Activated CD8-positive, alpha-beta memory T cell treated with anti-CD3 and anti-CD28 coated beads for 36 hours (primary cell): ENCODE measurements around the gene VDR. TPM values are rescaled to one million over a fixed set of nuclear protein-coding genes. Genes with fewer than 3 reads are reported as not detected.

Experiments
- CTCF ChIA-PET: fragments of 350-600 bp; sonication (Branson Sonifier 250); formaldehyde crosslinking; loops from one replicate; lab custom pipeline; 2021; ENCODE audit warnings: antibody characterized with exemption; lab: Charles Lee
- POLR2A ChIA-PET: fragments of 350-600 bp; sonication (Branson Sonifier 250); formaldehyde crosslinking; loops from one replicate; lab custom pipeline; 2021; ENCODE audit warnings: antibody characterized with exemption; lab: Charles Lee
- total RNA-seq, 2 experiments: library from RNA; stranded (reverse); gene quantifications; one replicate each; pipeline ENCODE4 v1.2.3, GENCODE V29; 2021

Gene VDR
- total RNA-seq, 2 experiments from 2014 or later: 104 to 106 TPM

- ChIA-PET POLR2A (no interaction called here), CTCF (interaction anchor here (1.1 to 1.6 kb wide), 2 partner anchors 13 to 103 kb away, joined by 4 to 5 read pairs; no protein-coding TSS in a partner anchor)
These were observed 59.7 kb downstream of the VDR start for GRCh38 chr12:47845081-47845480.

GRCh38 chr12:47844264-47845019 is 60.4 kb downstream of the VDR start:
- POLR2A ChIA-PET: no interaction called here
- CTCF ChIA-PET: interaction anchor here (1.1 to 1.6 kb wide), 2 partner anchors 13 to 102 kb away, joined by 4 to 5 read pairs; no protein-coding TSS in a partner anchor

DNA sequence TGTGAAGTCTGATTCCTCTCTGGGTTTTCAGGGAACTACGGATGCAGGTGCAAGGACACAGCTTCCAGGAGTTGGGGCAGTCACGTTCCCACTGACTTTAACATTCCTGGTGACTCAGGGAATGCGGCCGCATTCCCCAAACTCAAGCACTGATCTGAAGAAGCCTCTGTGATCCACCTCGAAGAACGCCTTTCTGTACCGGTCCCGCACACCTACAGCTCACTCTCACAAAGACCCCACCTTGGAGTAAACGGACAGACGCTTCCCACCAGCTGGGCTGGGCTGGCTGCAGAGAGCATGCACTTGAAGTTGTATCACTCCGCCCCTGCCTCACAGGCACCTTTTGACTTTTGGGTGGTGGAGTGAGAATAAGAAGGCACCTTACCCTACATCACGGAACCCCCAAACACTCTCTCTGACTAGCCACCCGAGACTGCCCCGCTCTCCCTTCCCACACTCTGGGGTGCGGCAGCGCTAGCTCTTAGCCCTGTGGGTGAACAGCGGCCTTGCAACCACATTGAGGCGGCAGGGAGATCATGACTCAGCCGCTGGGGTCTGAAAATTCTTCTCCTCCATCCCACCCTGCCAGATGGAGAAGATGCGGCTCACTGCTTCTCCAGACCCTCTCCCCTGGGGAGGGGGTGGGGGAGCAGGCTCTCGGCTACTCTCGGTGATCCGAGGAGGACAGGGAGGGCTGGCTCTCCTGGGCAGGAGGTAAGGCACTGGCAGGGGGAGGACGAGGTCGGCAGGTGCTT is 61.4 kb downstream of the VDR start:
- POLR2A ChIA-PET: no interaction called here
- CTCF ChIA-PET: interaction anchor here (3.3 to 13.3 kb wide), 3 partner anchors 11 to 101 kb away, joined by 7 to 185 read pairs (median 91); no protein-coding TSS in a partner anchor

- ChIA-PET CTCF (interaction anchor here (3.3 to 13.3 kb wide), 4 partner anchors 10 to 101 kb away, joined by 7 to 185 read pairs (median 114); partner anchors contain the start of gene SLC48A1), POLR2A (interaction anchor here (0.6 kb wide), 1 partner anchor 40 kb away, joined by 3 read pairs; no protein-coding TSS in a partner anchor)
These were observed 62.3 kb downstream of the VDR start for GRCh38 chr12:47842543-47842942.

DNA sequence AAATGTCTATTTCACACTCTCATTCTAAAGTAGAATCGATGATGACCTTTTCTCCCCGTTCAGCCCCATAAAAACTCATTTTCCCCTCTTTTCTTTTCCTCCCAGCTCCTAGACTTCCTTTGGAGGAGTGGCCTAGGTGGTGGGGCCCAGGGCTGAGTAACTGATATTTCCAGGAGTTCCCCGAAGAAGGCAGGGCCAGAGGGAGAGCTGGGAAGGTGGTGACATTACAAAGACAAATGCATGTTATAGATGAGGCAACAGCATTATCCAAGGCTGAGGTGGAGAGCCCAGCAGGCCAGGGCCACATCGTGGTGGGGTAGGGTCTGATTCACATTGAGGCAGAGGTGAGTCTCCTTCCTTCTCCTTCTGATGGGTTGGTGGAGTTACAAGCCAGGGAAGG is 62.9 kb downstream of the VDR start:
- POLR2A ChIA-PET: no interaction called here
- CTCF ChIA-PET: interaction anchor here (0.9 to 13.3 kb wide), 8 partner anchors 10 to 121 kb away, joined by 3 to 185 read pairs (median 6); partner anchors contain the start of genes SLC48A1 and TMEM106C

DNA sequence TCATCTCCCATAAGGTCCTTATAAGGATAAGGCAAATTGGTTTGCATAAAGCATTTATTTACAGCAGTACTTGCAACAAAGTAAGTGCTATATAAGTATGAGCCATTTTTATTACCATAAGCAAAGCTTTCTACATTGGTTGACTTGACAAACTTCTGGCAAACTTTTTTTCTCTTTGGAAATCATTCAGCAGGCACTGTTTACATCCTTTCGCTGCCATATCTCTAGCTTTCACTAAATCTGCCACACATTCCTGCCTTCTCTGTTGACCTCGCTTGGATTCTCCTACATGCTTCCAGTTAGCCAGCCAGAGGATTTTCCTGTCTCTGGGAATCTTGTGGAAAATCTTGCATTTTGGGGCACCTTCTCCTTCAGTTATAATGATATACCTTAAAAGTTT is 63.3 kb downstream of the VDR start:
- CTCF ChIA-PET: interaction anchor here (0.9 to 13.3 kb wide), 8 partner anchors 9 to 122 kb away, joined by 3 to 185 read pairs (median 6); partner anchors contain the start of genes SLC48A1 and TMEM106C
- POLR2A ChIA-PET: no interaction called here

- ChIA-PET POLR2A (interaction anchor here (0.7 to 1.7 kb wide), 3 partner anchors 8 to 107 kb away, joined by 4 to 12 read pairs (median 4); no protein-coding TSS in a partner anchor), CTCF (interaction anchor here (1.3 to 13.3 kb wide), 11 partner anchors 8 to 125 kb away, joined by 4 to 185 read pairs (median 20); partner anchors contain the start of genes HDAC7, SLC48A1 and TMEM106C)
These were observed 64.2 kb downstream of the VDR start for GRCh38 chr12:47840571-47840970.

- POLR2A ChIA-PET: interaction anchor here (0.9 to 2.2 kb wide), 5 partner anchors 9 to 106 kb away, joined by 4 to 12 read pairs (median 4); no protein-coding TSS in a partner anchor
- CTCF ChIA-PET: interaction anchor here (0.6 to 13.3 kb wide), 29 partner anchors 11 to 151 kb away, joined by 3 to 185 read pairs (median 5); partner anchors contain the start of genes HDAC7 and SLC48A1
These were observed 65.4 kb downstream of the VDR start for GRCh38 chr12:47839214-47839876.

DNA sequence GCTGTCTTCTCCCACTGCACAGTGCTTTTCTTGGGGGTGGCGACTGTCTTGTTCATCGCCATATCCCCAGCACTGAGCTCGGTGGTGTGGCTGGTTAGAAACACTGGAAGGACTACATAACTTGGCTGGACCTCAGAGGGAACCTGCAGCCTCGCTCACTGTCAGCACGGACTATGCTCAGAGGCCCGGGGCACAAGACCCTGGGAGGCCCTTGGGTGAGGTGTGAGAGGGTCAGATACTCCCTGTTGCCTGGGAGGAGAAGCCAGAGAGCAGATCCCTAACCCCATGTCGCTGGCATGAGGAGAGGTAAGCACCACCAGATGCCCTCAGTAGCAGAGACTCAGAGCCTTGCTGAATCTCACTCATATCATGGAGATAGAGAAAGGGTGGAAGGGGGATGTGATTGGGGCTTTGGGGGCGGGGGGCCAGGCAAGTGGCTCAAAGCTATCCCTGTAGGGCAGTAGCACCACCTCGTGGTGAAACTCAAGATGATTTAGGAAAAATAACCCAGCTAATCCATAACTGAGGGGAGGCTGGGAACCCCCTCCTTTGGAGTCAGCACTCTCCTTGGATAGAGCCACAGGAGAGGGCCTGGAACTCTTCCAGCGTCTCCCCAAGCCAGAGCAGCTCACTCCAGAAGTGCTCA is 66.4 kb downstream of the VDR start:
- CTCF ChIA-PET: interaction anchor here (0.6 to 13.3 kb wide), 43 partner anchors 10 to 189 kb away, joined by 3 to 185 read pairs (median 4); partner anchors contain the start of genes HDAC7, RAPGEF3, SLC48A1 and VDR
- POLR2A ChIA-PET: interaction anchor here (1.1 to 2.2 kb wide), 4 partner anchors 25 to 57 kb away, joined by 4 to 6 read pairs (median 4); no protein-coding TSS in a partner anchor

- POLR2A ChIA-PET: interaction anchor here (1.1 to 2.2 kb wide), 3 partner anchors 24 to 56 kb away, joined by 4 to 6 read pairs (median 4); no protein-coding TSS in a partner anchor
These were observed 67.3 kb downstream of the VDR start for GRCh38 chr12:47837190-47838171.

GRCh38 chr12:47835831-47836155 is 69.0 kb downstream of the VDR start:
- ChIA-PET POLR2A (interaction anchor here (1.0 to 8.9 kb wide), 4 partner anchors 17 to 50 kb away, joined by 3 to 104 read pairs (median 8); partner anchors contain the start of gene HDAC7), CTCF (interaction anchor here (0.9 to 13.3 kb wide), 7 partner anchors 9 to 93 kb away, joined by 4 to 185 read pairs (median 48); partner anchors contain the start of genes HDAC7 and SLC48A1)

More at GRCh38 chr12:47837190-47838171, 67.3 kb downstream of the VDR start:
- CTCF ChIA-PET: interaction anchor here (0.6 to 13.3 kb wide), 33 partner anchors 9 to 188 kb away, joined by 3 to 185 read pairs (median 5); partner anchors contain the start of genes HDAC7, RAPGEF3, SLC48A1 and VDR

GRCh38 chr12:47835006-47835830 is 69.6 kb downstream of the VDR start:
- ChIA-PET POLR2A (interaction anchor here (1.0 to 8.9 kb wide), 4 partner anchors 16 to 50 kb away, joined by 3 to 104 read pairs (median 8); partner anchors contain the start of gene HDAC7), CTCF (interaction anchor here (0.9 to 13.3 kb wide), 7 partner anchors 8 to 92 kb away, joined by 4 to 185 read pairs (median 48); partner anchors contain the start of genes HDAC7 and SLC48A1)

GRCh38 chr12:47834199-47834903 is 70.4 kb downstream of the VDR start:
- ChIA-PET POLR2A (interaction anchor here (2.6 to 8.9 kb wide), 4 partner anchors 15 to 51 kb away, joined by 8 to 104 read pairs (median 42); partner anchors contain the start of gene HDAC7), CTCF (interaction anchor here (0.7 to 13.3 kb wide), 9 partner anchors 15 to 119 kb away, joined by 3 to 185 read pairs (median 7); partner anchors contain the start of genes HDAC7 and SLC48A1)

- ChIA-PET POLR2A (interaction anchor here (0.6 to 8.9 kb wide), 10 partner anchors 15 to 127 kb away, joined by 3 to 104 read pairs (median 6); partner anchors contain the start of genes HDAC7 and RPAP3), CTCF (interaction anchor here (0.7 to 13.3 kb wide), 9 partner anchors 14 to 118 kb away, joined by 3 to 185 read pairs (median 7); partner anchors contain the start of genes HDAC7 and SLC48A1)
These were observed 71.2 kb downstream of the VDR start for GRCh38 chr12:47833591-47834012.
